ENCODE measurements around the gene MCM8. TPM values are rescaled to one million over a fixed set of nuclear protein-coding genes. Genes with fewer than 3 reads are reported as not detected.

Gene MCM8
- total RNA-seq (2022; extraction: Qiagen RNA extraction): 19.8 to 28.8 TPM (median 23.8 TPM) in 5 replicates

DNA sequence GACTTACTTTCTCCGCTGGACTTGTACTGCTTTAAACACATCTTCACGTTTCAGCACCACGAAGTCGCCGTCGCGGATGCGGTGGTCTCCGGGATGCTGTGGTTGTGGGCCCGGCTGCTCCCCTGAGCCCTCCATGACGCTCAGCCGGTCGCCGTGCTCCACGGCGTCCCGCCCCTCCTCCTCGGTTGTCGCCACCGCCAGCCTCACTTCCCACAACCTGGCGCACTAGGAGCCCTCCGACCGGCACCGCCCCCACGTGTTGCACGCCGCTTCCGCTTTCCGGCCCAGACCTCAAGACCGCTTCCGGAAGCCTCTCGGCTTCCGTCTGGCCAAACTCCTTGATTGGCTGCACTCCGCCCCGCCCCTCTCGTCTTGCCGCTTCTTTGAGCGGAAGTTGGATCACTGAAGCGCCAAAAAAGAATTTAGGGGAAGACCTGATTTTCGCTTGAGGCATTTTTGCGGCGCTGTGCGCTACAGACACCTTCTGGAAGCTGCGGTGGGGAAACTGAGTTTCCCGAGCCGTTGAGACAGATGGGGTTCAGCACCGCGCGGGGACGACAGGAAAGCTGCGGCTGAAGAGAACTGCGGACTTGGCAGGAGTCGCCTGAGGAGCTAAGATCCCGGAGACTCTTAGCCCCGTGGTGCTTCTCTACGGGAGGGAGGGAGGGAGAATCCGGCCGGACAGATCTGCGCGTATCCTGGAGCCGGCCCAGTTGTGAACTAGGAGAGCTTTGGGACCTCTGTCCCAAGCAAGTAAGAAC lies at the start of gene MCM8, which contains the start of gene TRMT6:
Gene MCM8 (plus strand): TSS at position 382 of the 761 bp plus-strand sequence. CDS start 1,364 bp downstream, outside the sequence.
Gene TRMT6 (minus strand): TSS at position 263 of the 761 bp plus-strand sequence. CDS start 128 bp downstream, at position 135.

Other genes starting within 250 kb of the MCM8 start
- 6.2 to 8.3 TPM (median 6.8 TPM) in 5 replicates for gene SHLD1, start 200.3 kb upstream of the MCM8 start, total RNA-seq (2022; extraction: Qiagen RNA extraction)
- gene CHGB, start 39.1 kb upstream of the MCM8 start, total RNA-seq (2022; extraction: Qiagen RNA extraction): 2.2 to 3.8 TPM (median 3.0 TPM) in 5 replicates
- gene TRMT6, start 119 bp upstream of the MCM8 start, total RNA-seq (2022; extraction: Qiagen RNA extraction): 53.5 to 65.4 TPM (median 60.5 TPM) in 5 replicates
- gene CRLS1, start 55.5 kb downstream of the MCM8 start, total RNA-seq (2022; extraction: Qiagen RNA extraction): 59.3 to 81.7 TPM (median 76.1 TPM) in 5 replicates
- 0.07 TPM in 1 of 5 replicates, not detected in the others for gene LRRN4, start 103.4 kb downstream of the MCM8 start, total RNA-seq (2022; extraction: Qiagen RNA extraction)
- 14.2 to 18.4 TPM (median 14.7 TPM) in 5 replicates for gene FERMT1, start 172.4 kb downstream of the MCM8 start, total RNA-seq (2022; extraction: Qiagen RNA extraction)